ENCODE results near the gene C10orf105.

GRCh38 chr10:71767420-71768035, 48.0 kb upstream of the C10orf105 start:
- TF ChIP-seq CTCF (conservative IDR thresholded peaks at IDR 0.05; ENCODE audit: low read length) (no peak), EZH2phosphoT487 (IDR thresholded peaks at IDR 0.05; ENCODE audit: borderline replicate concordance, low read depth, low read length) (no peak)

Measured in OCI-LY7 (cell line).